HG03135 (cell line): ENCODE data around the gene GRM7.
"Not testable (repeated sequence)": the region's sequence is repeated elsewhere in the genome, so short reads cannot be mapped to it uniquely, and the experiment has no call there.

Source experiments
- ATAC-seq: cut with Tn5 transposase; IDR thresholded peaks from one replicate; pipeline ENCODE4 v1.9.1; 2021; ENCODE audit warnings: mild to moderate bottlenecking, moderate library complexity; ENCODE audit not compliant: unreplicated experiment

The GRM7 gene

GRCh38 chr3:6860954-6861624 is at the start of gene GRM7:
Gene GRM7 (plus strand): TSS chr3:6861115.
- ATAC-seq: no peak

GRCh38 chr3:6821411-6821810 is 39.5 kb upstream of the GRM7 start:
- no peak for ATAC-seq

GRCh38 chr3:6825524-6825923 is 35.4 kb upstream of the GRM7 start:
- ATAC-seq: no peak

GRCh38 chr3:6827453-6827852 is 33.5 kb upstream of the GRM7 start:
- no peak for ATAC-seq

GRCh38 chr3:6844723-6845122 is 16.2 kb upstream of the GRM7 start:
- ATAC-seq: no peak

GRCh38 chr3:6854184-6854583 is 6.7 kb upstream of the GRM7 start:
- no peak for ATAC-seq

- no peak for ATAC-seq
Measured at GRCh38 chr3:6857510-6857909, 3.4 kb upstream of the GRM7 start.

- ATAC-seq: no peak
Measured at GRCh38 chr3:6860149-6860953, 564 bp upstream of the GRM7 start.

GRCh38 chr3:6861625-6862000 is 698 bp downstream of the GRM7 start:
- no peak for ATAC-seq

GRCh38 chr3:6862041-6862879 is 1.3 kb downstream of the GRM7 start:
- ATAC-seq: no peak

GRCh38 chr3:6862880-6863195 is 1.9 kb downstream of the GRM7 start:
- no peak for ATAC-seq

GRCh38 chr3:6867269-6867668 is 6.4 kb downstream of the GRM7 start:
- ATAC-seq: no peak

- ATAC-seq: no peak
Measured at GRCh38 chr3:6878731-6879130, 17.8 kb downstream of the GRM7 start.

GRCh38 chr3:6912240-6912639 is 51.3 kb downstream of the GRM7 start:
- ATAC-seq: no peak

GRCh38 chr3:6915898-6916297 is 55.0 kb downstream of the GRM7 start:
- ATAC-seq: no peak

- ATAC-seq: no peak
Measured at GRCh38 chr3:6921066-6921465, 60.2 kb downstream of the GRM7 start.

- ATAC-seq: no peak
Measured at GRCh38 chr3:6921876-6922275, 61.0 kb downstream of the GRM7 start.

GRCh38 chr3:6928064-6928463 is 67.1 kb downstream of the GRM7 start:
- ATAC-seq: no peak

GRCh38 chr3:6929918-6930317 is 69.0 kb downstream of the GRM7 start:
- no peak for ATAC-seq

- ATAC-seq: not testable (repeated sequence)
Measured at GRCh38 chr3:6935418-6935817, 74.5 kb downstream of the GRM7 start.

- no peak for ATAC-seq
Measured at GRCh38 chr3:6935970-6936369, 75.1 kb downstream of the GRM7 start.

- no peak for ATAC-seq
Measured at GRCh38 chr3:6962801-6963200, 101.9 kb downstream of the GRM7 start.
